ENCODE measurements around the gene KIAA1217. TPM values are rescaled to one million over a fixed set of nuclear protein-coding genes. Genes with fewer than 3 reads are reported as not detected.

KIAA1217 gene
- total RNA-seq, 1 experiment from 2014 or later: 18.6 TPM

DNA sequence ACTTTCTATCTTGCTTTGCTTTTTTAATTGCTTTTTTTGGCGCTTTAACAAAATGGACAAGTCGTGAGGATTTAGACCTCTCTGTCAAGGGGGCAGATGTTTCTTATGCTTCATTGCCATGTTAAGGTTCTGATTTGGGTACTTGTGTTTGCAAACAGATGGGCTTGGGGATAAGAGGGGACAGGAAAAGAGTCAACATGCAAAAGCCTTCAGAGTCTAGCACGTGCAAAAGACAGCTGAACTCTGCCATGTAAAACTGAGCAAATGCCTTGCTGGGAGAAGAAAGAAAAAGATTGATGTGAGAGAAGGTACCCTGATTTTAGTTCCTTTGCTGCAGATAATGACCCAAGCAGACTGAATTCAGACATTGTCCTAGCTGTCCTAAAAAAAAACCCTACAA, 173.1 kb downstream of the KIAA1217 start:
- Histone ChIP-seq H3K79me1 (ENCODE audit: insufficient read depth, low read depth, low read length, poor library complexity, severe bottlenecking) (no peaks in the 10 kb centered on the region), H2AK5ac (ENCODE audit: insufficient read length, low read length) (no peak overlapping the region), H3K18ac (ENCODE audit: insufficient read length, low read depth, low read length) (no peak overlapping the region), H3K56ac (ENCODE audit: insufficient read length, low read depth, low read length) (no peak overlapping the region), H2BK15ac (ENCODE audit: low read depth, low read length) (no peak overlapping the region), H2BK5ac (ENCODE audit: insufficient read length, low read length) (no peak overlapping the region), H2AFZ (ENCODE audit: low read length) (no peak overlapping the region), H3K27me3 (ENCODE audit: insufficient read depth, low read length) (no peaks in the 10 kb centered on the region), H3K4ac (ENCODE audit: low read depth, low read length) (no peak overlapping the region), H4K8ac (replicated peaks; ENCODE audit: insufficient read length, low read depth, low read length) (no peak overlapping the region), H3K9me3 (ENCODE audit: control insufficient read depth, low read depth, low read length) (no peaks in the 10 kb centered on the region), H4K91ac (ENCODE audit: insufficient read length, low read depth, low read length) (no peak overlapping the region), H3K23me2 (ENCODE audit: insufficient read length, low read depth, low read length, poor library complexity, severe bottlenecking) (no peaks in the 10 kb centered on the region), H3T11ph (ENCODE audit: low read length) (no peak overlapping the region), H3K14ac (ENCODE audit: insufficient read depth, low read length) (no peak overlapping the region), H3K23ac (ENCODE audit: insufficient read length, low read depth, low read length) (no peak overlapping the region), H4K20me1 (ENCODE audit: control insufficient read depth, insufficient read depth, insufficient read length) (no peaks in the 10 kb centered on the region), H4K5ac (ENCODE audit: insufficient read length, low read depth, low read length) (no peak overlapping the region), H3K4me2 (ENCODE audit: insufficient read depth, insufficient read length, low read length) (no peak overlapping the region), H3K27ac (ENCODE audit: insufficient read length, low read depth, low read length) (no peak overlapping the region), H2BK12ac (ENCODE audit: insufficient read length, low read depth, low read length) (no peak overlapping the region), H3K9ac (ENCODE audit: extremely low read depth, insufficient read length, low read length) (no peak overlapping the region), H3K4me1 (ENCODE audit: insufficient read depth, low read length) (peaks cover 3% of the 10 kb centered on the region; the same call in 1 of the 2 replicates), H3K79me2 (ENCODE audit: insufficient read depth, low read length) (no peaks in the 10 kb centered on the region), H2BK20ac (ENCODE audit: low read depth, low read length, poor library complexity, severe bottlenecking) (no peak overlapping the region), H2BK120ac (ENCODE audit: low read depth, low read length, poor library complexity, severe bottlenecking) (no peak overlapping the region)
- Mint-ChIP-seq H3K9me3 (no peaks in the 10 kb centered on the region), H3K4me1 (peaks cover 21 to 37% of the 10 kb centered on the region in 2 experiments), H3K4me3 (no peak overlapping the region), H3K36me3 (ENCODE audit: insufficient read depth in 1 of 3, low read depth in 3 of 3) (peaks cover 0 to 4% (median 1%) of the 10 kb centered on the region in 3 experiments; a peak in 5 of 7 replicates), H3K27ac (peak overlapping the region in 1 of 3 experiments; percentile 92; a peak in 3 of 7 replicates), H3K27me3 (ENCODE audit: low read depth) (no peaks in the 10 kb centered on the region)
- WGBS (ENCODE audit: extremely low coverage, insufficient read length, low lambda C conversion rate): no CpG with 5 or more reads among the region's 3 CpGs
- TF ChIP-seq, protein P1, sequence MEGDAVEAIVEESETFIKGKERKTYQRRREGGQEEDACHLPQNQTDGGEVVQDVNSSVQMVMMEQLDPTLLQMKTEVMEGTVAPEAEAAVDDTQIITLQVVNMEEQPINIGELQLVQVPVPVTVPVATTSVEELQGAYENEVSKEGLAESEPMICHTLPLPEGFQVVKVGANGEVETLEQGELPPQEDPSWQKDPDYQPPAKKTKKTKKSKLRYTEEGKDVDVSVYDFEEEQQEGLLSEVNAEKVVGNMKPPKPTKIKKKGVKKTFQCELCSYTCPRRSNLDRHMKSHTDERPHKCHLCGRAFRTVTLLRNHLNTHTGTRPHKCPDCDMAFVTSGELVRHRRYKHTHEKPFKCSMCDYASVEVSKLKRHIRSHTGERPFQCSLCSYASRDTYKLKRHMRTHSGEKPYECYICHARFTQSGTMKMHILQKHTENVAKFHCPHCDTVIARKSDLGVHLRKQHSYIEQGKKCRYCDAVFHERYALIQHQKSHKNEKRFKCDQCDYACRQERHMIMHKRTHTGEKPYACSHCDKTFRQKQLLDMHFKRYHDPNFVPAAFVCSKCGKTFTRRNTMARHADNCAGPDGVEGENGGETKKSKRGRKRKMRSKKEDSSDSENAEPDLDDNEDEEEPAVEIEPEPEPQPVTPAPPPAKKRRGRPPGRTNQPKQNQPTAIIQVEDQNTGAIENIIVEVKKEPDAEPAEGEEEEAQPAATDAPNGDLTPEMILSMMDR (conservative IDR thresholded peaks at IDR 0.05): no peak
- no peak for DNase-seq

Measured in H9 (cell line).